Posterior cingulate gyrus (tissue), 11 donors: ENCODE data around the gene SHLD1.
A peak's percentile ranks its signal among the peaks of the same experiment; 100 is the strongest.
"Not testable (repeated sequence)": the region's sequence is repeated elsewhere in the genome, so short reads cannot be mapped to it uniquely, and the experiment has no call there.

Experiments
- DNase-seq, 10 donors: peaks; one replicate each; pipeline versions ENCODE4 v3.0.0 to v3.0.0-alpha.2; 2020 to 2021; ENCODE audit warnings: mixed read lengths in 3 of 10
- intact Hi-C: fragments of 100-400 bp; cut with DNase I; formaldehyde crosslinking; loops from one replicate; pipeline ENCODE4 v1.15.1; 2023

Gene SHLD1

DNA sequence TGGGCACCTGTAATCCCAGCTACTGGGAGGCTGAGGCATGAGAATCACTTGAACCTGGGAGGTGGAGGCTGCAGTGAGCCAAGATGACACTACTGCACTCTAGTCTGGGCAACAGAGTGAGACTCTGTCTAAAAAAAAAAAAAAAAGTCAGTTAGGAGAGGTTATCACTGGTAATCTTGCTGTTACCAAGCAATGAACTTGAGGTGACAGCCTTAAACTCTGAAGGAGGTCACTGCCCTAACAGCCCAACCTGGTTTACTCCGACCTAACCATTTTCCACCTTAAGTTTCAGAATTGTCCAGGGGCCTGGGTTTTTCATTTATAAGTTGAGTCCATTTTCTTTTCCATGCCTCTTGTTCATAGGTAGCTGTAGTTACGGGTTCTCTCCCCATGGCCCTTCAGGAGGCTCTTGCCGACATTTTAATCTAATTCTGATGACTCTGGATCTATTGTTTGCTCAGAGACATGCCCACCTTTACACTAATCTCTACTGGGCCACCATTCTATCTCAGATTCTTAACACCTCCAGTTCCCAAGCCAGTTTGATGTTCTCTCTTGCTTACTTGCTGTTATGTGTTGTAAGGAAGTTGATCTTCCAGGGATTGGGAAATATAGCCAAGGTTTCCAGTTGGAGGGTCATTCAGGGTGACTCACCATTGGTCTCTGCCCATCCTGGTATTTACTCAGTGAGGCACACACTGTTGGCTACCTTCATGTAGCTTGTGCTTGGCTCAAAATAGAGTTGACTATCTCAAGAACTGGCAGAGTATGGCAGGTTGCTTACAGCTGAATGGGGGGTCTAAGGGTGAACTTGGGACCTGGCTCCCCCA, 29.1 kb downstream of the SHLD1 start:
- peak in 1 of 10 donors; percentile 12 for DNase-seq
- intact Hi-C loops = no loop called here

DNA sequence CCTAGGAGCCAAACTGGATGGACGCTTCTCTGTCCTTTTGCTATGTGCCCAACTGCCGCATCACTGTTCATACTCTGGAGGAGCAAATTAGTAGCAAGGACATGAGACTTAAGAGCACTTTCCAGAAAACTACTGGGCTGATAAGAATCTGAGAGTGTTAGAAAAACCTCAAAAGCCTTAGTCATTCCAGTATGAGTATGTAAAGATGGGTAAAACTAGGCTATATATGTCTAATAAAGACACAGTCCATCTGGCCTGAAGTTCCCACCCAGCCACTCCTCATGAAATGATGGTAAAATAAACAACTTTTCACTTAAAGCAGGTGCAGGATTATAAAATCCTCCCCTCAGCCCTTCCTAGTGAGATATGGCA, 30.6 kb downstream of the SHLD1 start:
- DNase-seq = no peak
- intact Hi-C loops = no loop called here

GRCh38 chr20:5781367-5781766, 31.2 kb downstream of the SHLD1 start:
- intact Hi-C loops, DNase-seq: not testable (repeated sequence)

GRCh38 chr20:5781798-5782750, 31.9 kb downstream of the SHLD1 start:
- peak in 1 of 10 donors; percentile 21 for DNase-seq
- intact Hi-C loops = no loop called here

DNA sequence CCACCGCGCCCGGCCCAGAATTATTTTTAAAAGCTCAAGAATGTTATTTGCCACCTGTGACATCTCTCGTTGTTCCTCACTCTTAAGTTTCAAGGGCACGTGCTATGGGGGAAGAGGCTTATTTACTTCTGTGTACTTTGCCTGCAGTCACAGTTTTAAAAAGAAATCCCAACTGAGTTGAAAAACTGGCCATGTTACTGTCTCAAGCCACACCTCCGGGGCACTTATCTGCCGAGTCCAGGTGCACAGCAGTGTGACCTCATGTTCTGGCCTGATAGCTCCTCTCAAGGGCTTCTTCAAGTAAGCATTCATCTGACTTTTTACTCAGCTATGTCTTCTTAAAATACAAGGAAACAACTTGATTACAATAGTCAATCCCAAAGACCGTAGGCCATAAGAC, 34.5 kb downstream of the SHLD1 start:
- intact Hi-C loops = no loop called here

GRCh38 chr20:5785146-5785545, 34.9 kb downstream of the SHLD1 start:
- intact Hi-C loops = no loop called here
- no peak for DNase-seq

More for the DNA sequence above, 34.5 kb downstream of the SHLD1 start:
- DNase-seq = no peak

GRCh38 chr20:5786930-5787795, 37.0 kb downstream of the SHLD1 start:
- intact Hi-C loops = no loop called here
- no peak for DNase-seq

DNA sequence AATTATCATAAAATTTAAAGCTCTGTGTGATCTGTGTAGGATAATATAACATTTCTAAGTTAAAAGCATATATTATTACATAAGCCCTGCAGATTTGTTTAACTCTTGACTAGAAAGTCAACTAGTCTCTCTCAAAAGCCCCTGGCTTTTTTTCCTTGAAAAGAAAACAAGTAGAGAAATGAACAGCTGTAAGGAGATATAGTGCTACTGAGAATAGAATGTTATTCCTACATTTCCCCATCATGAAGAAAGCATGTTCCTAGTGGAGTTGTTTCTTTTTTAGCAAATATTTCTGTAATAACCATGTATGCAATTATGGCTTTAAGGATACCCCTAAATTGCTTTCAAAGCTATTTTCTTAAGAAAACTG, 37.6 kb downstream of the SHLD1 start:
- DNase-seq = no peak
- intact Hi-C loops = loop anchor here (1.0 kb wide), 2 partner anchors 218 to 258 kb away; no protein-coding TSS in a partner anchor

- peak in 9 of 10 donors; percentile 23 to 94 (median 72) for DNase-seq
- intact Hi-C loops = loop anchor here (1.0 kb wide), 2 partner anchors 219 to 259 kb away; no protein-coding TSS in a partner anchor
Observed at GRCh38 chr20:5788385-5788895, 38.2 kb downstream of the SHLD1 start.

DNA sequence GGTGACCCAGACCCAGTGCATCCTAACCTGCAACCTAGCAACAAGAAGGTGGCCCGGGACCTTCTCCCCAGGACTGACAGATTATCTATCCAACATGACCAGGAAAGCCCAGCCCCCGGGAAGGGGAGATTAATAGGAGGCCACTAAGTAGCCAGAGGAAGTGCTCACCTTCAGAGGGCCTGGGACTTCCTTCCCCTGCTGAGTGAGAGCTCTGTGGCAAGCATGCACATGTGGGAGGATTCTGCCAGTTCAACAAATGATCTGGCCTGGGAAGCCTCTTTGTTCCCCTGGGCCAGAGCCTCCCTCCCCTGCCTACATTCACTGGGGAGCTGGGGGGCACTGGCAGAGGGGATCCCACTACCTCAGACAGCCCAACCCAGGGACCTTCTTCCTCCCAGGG, 39.6 kb downstream of the SHLD1 start:
- intact Hi-C loops = no loop called here

DNA sequence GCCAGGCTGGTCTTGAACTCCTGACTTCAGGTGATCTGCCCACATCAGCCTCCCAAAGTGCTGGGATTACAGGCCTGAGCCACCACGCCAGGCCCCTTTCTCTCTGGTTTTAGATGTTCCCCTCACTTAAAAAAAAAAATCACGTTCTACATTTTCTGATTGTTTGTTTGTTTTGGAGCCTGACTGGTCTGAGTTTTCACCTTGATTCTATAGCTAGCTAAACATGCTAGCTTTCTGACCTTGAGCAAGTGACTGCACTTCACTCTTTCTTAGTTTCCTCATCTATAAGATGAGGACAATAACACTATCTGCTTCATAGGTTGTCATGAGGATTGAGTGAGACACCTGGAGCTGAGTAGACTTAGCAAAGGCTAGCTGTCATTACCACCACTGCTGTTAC, 43.7 kb downstream of the SHLD1 start:
- intact Hi-C loops = no loop called here
- DNase-seq = no peak

More for the DNA sequence above, 39.6 kb downstream of the SHLD1 start:
- DNase-seq = peak in 1 of 10 donors; percentile 69

DNA sequence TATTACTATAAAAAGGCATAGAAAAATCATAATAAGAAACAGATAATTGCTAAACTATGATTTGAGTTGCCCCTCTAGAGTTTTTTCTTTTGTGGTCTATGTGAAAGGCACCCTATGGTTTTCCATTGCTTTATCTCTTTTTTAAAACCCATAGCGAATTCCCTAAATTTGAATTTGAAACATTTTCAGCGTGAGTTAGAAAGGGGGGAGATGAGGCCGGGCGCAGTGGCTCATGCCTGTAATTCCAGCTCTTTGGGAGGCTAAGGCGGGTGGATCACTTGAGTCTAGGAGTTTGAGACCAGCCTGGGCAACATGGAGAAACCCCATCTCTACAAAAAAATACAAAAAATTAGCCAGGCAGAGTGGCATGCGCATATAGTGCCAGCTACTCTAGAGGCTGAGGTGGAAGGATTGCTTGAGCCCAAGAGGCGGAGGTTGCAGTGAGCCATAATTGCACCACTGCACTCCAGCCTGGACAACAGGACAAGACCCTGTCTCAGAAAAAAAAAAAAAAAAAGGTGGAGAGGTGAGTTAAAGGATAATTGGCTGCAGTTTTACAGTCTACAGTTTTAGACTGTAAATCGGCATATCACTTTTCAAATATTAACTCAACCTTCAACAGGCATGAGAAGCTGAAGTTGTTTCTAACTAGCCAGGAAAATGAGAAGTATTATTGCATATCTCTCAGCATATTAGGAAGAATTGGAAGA, 46.3 kb downstream of the SHLD1 start:
- intact Hi-C loops = no loop called here
- DNase-seq = no peak

DNA sequence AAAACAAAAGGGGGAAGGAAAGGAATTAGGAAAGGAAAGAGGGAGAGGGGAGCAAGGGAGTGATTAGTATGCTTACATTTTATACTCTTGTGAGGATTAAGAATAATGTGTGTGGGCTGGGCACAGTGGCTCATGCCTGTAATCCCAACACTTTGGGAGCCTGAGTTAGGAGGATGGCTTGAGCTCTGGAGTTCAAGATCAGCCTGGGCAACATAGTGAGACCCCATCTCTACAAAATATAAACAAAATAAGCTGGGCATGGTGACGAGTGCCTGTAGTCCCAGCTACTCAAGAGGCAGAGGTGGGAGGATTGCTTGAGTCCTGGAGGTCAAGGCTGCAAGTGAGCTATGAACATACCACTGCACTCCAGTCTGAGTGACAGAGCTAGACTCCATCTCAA, 47.0 kb downstream of the SHLD1 start:
- DNase-seq = no peak
- intact Hi-C loops = no loop called here

- DNase-seq = no peak
Observed at GRCh38 chr20:5797843-5798462, 47.8 kb downstream of the SHLD1 start.

GRCh38 chr20:5803754-5804303, 53.6 kb downstream of the SHLD1 start:
- intact Hi-C loops, DNase-seq: not testable (repeated sequence)

More at GRCh38 chr20:5797843-5798462, 47.8 kb downstream of the SHLD1 start:
- intact Hi-C loops = no loop called here

GRCh38 chr20:5806457-5807263, 56.5 kb downstream of the SHLD1 start:
- intact Hi-C loops = no loop called here

DNA sequence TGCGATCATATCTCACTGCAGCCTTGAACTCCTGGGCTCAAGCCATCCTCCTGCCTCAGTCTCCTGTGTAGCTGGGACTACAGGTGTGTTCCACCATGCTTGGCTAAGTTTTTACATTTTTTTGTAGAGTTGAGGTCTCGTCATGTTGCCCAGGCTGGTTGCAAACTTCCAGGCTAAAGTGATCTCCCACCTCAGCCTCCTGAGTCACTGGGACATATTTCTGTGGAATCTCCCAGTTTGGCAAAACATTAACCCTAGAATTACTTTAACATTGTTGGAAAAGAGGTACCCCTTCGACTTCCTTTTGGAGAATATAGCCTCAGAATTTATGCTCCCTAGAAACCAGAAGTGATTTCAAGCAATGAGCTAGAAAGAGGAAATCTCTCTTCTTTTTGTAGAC, 57.2 kb downstream of the SHLD1 start:
- intact Hi-C loops = no loop called here

More at GRCh38 chr20:5806457-5807263, 56.5 kb downstream of the SHLD1 start:
- no peak for DNase-seq

DNA sequence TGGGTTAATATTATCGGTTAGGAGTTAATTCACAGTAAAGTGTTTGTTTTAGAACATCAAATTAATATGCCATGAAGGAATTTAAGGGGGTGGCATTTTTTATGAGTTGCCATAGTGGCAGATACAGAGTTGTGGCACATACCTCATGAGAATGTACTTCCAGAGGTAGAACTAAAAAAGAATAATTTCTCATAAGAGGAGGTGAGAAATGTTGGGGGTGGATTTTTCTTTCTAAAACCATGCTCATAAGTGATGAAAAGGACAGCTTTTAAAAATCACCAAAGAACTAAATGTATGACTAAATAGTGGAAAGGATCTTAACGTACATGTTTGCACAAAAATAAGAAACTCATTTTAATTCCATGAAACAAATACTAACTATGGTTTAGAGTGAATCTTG, 58.7 kb downstream of the SHLD1 start:
- intact Hi-C loops = no loop called here
- DNase-seq = no peak

More for the DNA sequence above, 57.2 kb downstream of the SHLD1 start:
- no peak for DNase-seq
